Measurements from ENCODE around the gene TOP1. TPM values are rescaled to one million over a fixed set of nuclear protein-coding genes. Genes with fewer than 3 reads are reported as not detected.

Gene TOP1
- polyA plus RNA-seq, 3 donors = 6.9 to 11.5 (median 11.5) TPM

GRCh38 chr20:41118632-41119031, 90.0 kb downstream of the TOP1 start:
- H3K4me3 Mint-ChIP-seq = no peak overlapping the region
- no peaks in the 10 kb centered on the region for H3K27me3 ChIP-seq (ENCODE audit: control insufficient read depth in 2 of 2, insufficient read depth in 2 of 2, low read length in 2 of 2)
- H3K27me3 Mint-ChIP-seq (ENCODE audit: low read depth in 3 of 3) = no peaks in the 10 kb centered on the region
- H3K9me3 ChIP-seq (replicated peaks in 1 of 2; ENCODE audit: control insufficient read depth in 1 of 2, insufficient read depth in 1 of 2, low read length in 2 of 2) = no peaks in the 10 kb centered on the region
- H3K4me1 ChIP-seq (ENCODE audit: control insufficient read depth in 1 of 2, insufficient read depth in 2 of 2, low read length in 2 of 2) = no peaks in the 10 kb centered on the region
- H3K4me2 ChIP-seq (replicated peaks; ENCODE audit: extremely low read depth, low read length, poor library complexity, severe bottlenecking) = no peak overlapping the region
- no peak for DNase-seq
- H3K79me2 ChIP-seq (ENCODE audit: insufficient read depth, low read length) = no peaks in the 10 kb centered on the region
- no peak overlapping the region for H3K27ac Mint-ChIP-seq
- H4K20me1 ChIP-seq (ENCODE audit: insufficient read depth, low read length) = peaks cover 13% of the 10 kb centered on the region
- no peaks in the 10 kb centered on the region for H3K9me3 Mint-ChIP-seq
- intact Hi-C loops (cut with micrococcal nuclease) = no loop called here
- no peak overlapping the region for H3K27ac ChIP-seq (ENCODE audit: low read depth in 1 of 2, low read length in 2 of 2)
- H3K36me3 ChIP-seq (replicated peaks in 1 of 2; ENCODE audit: control insufficient read depth in 1 of 2, insufficient read depth in 2 of 2, low read length in 2 of 2) = peaks cover 98 to 100% of the 10 kb centered on the region in 2 donors
- peaks cover 90 to 96% of the 10 kb centered on the region in 2 donors for H3K36me3 Mint-ChIP-seq
- no peak overlapping the region for H3K4me3 ChIP-seq (replicated peaks in 1 of 3; ENCODE audit: low read depth in 2 of 3, low read length in 3 of 3)
- no CpG with 5 or more reads among the region's 3 CpGs for WGBS (ENCODE audit: insufficient coverage)
- no peak overlapping the region for H3K9ac ChIP-seq (ENCODE audit: insufficient read depth, low read length, poor library complexity, severe bottlenecking)
- TF ChIP-seq CTCF (IDR thresholded peaks at IDR 0.05) = no peak
- no peak overlapping the region for H2AFZ ChIP-seq (ENCODE audit: insufficient read depth, low read depth, low read length, poor library complexity, severe bottlenecking)
- H3K4me1 Mint-ChIP-seq = no peaks in the 10 kb centered on the region

GRCh38 chr20:41119614-41120561, 91.3 kb downstream of the TOP1 start:
- Mint-ChIP-seq H3K4me1 (no peaks in the 10 kb centered on the region), H3K27me3 (ENCODE audit: low read depth in 3 of 3) (no peaks in the 10 kb centered on the region)

More at GRCh38 chr20:41119614-41120561, 91.3 kb downstream of the TOP1 start:
- Histone ChIP-seq H3K9me3 (replicated peaks in 1 of 2; ENCODE audit: control insufficient read depth in 1 of 2, insufficient read depth in 1 of 2, low read length in 2 of 2) (no peaks in the 10 kb centered on the region), H3K4me3 (replicated peaks in 1 of 3; ENCODE audit: low read depth in 2 of 3, low read length in 3 of 3) (no peak overlapping the region), H3K79me2 (ENCODE audit: insufficient read depth, low read length) (no peaks in the 10 kb centered on the region), H3K9ac (ENCODE audit: insufficient read depth, low read length, poor library complexity, severe bottlenecking) (no peak overlapping the region), H4K20me1 (ENCODE audit: insufficient read depth, low read length) (peaks cover 7% of the 10 kb centered on the region), H2AFZ (ENCODE audit: insufficient read depth, low read depth, low read length, poor library complexity, severe bottlenecking) (no peak overlapping the region), H3K4me2 (replicated peaks; ENCODE audit: extremely low read depth, low read length, poor library complexity, severe bottlenecking) (no peak overlapping the region), H3K36me3 (replicated peaks in 1 of 2; ENCODE audit: control insufficient read depth in 1 of 2, insufficient read depth in 2 of 2, low read length in 2 of 2) (peaks cover 94 to 100% of the 10 kb centered on the region in 2 donors), H3K27me3 (ENCODE audit: control insufficient read depth in 2 of 2, insufficient read depth in 2 of 2, low read length in 2 of 2) (no peaks in the 10 kb centered on the region), H3K27ac (ENCODE audit: low read depth in 1 of 2, low read length in 2 of 2) (no peak overlapping the region), H3K4me1 (ENCODE audit: control insufficient read depth in 1 of 2, insufficient read depth in 2 of 2, low read length in 2 of 2) (no peaks in the 10 kb centered on the region)
- Mint-ChIP-seq H3K9me3 (no peaks in the 10 kb centered on the region), H3K4me3 (no peak overlapping the region), H3K27ac (peak overlapping the region in 1 of 7 donors; percentile 27), H3K36me3 (peaks cover 88 to 95% of the 10 kb centered on the region in 2 donors)
- intact Hi-C loops (cut with micrococcal nuclease) = no loop called here
- no peak for TF ChIP-seq CTCF (IDR thresholded peaks at IDR 0.05)
- 100% methylated on average over 2 of the region's 7 CpGs for WGBS (ENCODE audit: insufficient coverage)
- no peak for DNase-seq

Data from CD14-positive monocyte (primary cell).